Cerebellar nuclear complex (tissue), 1 donor: ENCODE measurements around the gene PES1.
"Not testable (repeated sequence)": the region's sequence is repeated elsewhere in the genome, so short reads cannot be mapped to it uniquely, and the experiment has no call there.

Source experiments
- DNase-seq, 2 experiments: peaks; one replicate each; lab custom pipeline; 2025; lab: John Stamatoyannopoulos, UW

PES1 gene

DNA sequence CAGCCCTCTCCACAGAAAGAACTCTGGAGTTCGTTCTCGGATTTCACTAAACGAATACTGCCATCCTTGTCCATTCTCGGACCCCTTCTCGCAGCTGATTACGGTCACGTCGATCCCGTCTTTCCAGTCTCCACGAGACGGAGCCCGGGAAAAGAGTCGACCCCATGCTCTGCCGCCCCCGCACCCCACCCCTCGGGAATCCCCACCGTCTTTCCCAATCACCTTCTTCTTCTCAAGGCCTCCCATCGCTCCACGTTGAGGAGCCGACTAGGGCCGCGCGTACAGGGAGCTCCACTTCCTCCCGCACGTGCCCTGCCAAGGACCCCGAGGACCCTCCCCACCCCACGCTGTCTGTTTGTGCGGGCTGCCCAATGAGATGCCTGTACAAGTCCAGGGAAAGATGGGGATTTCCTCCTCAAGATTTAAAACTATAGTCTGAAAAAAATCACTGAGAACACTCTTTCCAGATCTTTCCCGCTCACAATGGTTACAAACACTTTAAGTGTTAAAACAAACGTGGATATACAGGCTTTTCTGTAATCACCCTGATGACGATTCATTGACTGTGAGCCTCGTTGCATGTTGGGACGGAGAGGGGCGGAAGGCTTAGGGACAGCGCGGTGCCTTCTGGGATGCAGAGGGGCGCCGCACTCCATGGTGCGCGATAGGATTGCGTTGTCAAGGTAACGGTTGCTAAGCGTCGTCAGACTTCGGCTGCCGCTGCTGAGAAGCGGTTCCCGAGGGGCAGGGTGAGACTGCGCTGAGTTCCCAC lies at the start of gene PES1:
PES1 (minus strand) TSS at position 323 of the 772 bp plus-strand sequence; CDS start at position 246, 77 bp downstream.
- DNase-seq = peak; percentile 56 to 92

DNA sequence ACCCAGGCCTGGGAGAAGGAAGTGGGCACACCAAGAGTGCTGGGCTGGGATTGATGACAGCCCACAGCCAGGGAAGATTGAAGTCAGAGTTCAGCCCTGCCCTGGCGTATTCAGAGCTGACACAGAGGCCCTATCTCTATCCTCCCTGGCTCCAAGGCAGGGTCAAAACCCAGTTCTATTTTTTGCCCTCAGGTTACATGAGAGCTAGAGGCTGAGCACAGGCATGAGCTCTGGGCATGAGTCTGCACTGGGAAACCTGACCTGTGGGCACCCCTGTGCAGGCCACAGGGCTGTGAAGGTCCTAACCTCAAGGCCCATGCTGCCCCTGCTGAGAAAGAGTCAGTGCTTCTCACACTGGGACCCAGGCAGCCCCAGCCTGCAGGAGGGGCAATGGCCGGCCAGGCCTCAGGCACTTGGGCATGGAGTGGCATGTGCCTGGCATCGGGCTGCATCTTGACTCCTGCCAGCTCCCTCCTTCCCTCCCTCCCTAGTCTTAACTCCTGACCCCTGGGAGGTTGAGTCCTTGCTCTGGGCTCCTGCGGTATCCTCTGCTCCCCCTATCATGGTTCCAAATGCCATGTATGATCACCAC lies 49.2 kb upstream of the PES1 start:
- DNase-seq = no peak

DNA sequence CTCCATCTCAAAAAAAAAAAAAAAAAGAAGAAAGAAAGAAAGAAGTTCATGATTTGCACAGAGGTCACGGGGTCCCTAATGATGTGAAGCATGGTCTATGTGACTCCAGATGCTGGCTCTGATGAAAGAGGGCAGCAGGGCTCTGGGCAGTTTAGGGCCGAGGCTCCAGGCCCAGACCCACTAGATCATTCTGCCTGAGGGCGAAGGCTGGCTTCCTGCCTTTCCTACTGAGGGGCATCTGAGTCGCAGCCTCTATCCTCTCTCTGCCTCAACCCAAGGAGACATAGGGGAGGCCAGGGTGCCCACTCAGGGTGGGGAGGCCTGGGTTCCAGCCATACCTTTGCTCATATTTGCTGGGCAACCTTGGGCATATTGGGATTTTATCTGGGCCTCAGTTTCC lies 48.7 kb upstream of the PES1 start:
- DNase-seq = no peak

DNA sequence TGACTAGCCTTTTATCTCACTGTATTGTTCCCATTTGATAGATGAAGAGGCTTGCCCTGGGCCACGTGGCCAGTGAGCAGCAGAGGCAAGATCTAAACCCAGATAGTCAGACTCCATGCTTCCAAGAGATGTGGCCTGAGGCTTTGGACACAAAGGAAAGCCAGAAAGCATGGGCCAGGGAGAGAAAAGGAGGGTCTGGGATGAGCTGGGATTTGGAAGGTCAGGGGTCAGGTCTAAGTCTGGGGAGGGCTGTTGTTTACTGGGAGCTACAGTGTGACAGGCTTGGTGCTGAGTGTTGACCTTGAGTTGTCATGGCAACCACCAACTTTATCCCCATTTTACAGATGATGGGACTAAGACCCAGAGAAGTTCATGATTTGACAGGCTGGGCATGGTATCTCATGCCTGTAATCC lies 46.0 kb upstream of the PES1 start:
- no peak for DNase-seq

DNA sequence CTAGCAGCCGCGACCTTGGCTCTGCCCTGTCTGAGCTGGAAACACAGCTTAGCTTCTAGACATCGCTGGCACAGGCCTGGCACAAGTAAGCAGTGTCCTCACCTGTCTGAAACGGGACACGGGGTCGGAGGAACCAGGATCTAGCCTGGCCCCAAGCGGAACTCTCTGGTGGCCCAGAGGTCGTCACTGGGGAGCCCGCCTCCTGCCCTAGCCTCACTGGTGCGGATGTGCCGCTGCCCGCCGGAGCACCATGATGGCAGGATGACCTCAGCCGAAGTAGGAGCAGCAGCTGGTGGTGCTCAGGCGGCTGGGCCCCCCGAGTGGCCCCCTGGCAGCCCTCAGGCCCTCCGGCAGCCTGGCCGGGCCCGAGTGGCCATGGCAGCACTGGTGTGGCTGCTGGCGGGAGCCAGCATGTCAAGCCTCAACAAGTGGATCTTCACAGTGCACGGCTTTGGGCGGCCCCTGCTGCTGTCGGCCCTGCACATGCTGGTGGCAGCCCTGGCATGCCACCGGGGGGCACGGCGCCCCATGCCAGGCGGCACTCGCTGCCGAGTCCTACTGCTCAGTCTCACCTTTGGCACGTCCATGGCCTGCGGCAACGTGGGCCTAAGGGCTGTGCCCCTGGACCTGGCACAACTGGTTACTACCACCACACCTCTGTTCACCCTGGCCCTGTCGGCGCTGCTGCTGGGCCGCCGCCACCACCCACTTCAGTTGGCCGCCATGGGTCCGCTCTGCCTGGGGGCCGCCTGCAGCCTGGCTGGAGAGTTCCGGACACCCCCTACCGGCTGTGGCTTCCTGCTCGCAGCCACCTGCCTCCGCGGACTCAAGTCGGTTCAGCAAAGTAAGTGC lies 44.7 kb upstream of the PES1 start:
- no peak for DNase-seq

DNA sequence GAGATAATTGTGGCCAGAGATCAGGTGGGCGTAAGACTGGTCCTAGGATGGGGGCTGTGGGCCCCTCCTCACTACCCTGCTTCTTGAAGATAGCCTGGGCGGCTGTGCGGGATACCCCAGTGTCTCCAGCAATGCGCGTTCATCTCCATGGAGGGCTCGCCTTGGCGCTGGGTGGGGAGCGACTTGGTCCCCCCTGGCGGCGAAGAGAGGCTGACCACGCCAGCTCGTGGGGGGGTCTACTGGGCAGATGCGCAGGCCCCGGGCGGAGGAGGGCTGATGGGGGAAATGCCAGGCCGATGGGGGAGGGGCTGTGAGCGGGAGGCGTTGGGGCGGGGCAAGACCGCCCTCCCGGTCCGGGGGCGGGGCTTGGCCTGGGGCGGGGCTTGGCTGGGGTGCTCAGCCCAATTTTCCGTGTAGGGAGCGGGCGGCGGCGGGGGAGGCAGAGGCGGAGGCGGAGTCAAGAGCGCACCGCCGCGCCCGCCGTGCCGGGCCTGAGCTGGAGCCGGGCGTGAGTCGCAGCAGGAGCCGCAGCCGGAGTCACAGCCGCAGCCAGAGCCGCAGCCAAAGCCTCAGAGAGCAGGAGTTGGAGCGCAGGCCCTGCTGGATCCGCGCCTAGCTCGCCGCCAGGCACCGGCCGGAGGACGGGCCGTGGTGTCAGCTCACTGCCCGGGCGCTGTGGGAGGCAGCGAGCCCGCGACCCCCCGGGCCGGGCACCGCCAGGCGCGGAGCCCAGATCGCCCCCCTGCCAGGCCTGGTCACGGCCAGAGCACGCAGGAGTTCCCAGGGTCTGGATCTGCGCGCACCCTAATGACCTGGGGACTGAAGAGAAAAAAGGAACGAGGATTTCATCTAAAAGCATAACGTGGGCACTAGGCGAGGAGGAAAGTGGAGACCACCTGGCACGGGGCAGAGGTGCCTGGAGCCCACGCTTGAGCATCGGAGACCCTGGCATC lies 43.8 kb upstream of the PES1 start, which contains the start of gene SLC35E4:
SLC35E4 (plus strand) TSS at position 509 of the 953 bp plus-strand sequence. CDS start 670 bp downstream, outside the sequence.
- DNase-seq = peak; percentile 13 to 54

DNA sequence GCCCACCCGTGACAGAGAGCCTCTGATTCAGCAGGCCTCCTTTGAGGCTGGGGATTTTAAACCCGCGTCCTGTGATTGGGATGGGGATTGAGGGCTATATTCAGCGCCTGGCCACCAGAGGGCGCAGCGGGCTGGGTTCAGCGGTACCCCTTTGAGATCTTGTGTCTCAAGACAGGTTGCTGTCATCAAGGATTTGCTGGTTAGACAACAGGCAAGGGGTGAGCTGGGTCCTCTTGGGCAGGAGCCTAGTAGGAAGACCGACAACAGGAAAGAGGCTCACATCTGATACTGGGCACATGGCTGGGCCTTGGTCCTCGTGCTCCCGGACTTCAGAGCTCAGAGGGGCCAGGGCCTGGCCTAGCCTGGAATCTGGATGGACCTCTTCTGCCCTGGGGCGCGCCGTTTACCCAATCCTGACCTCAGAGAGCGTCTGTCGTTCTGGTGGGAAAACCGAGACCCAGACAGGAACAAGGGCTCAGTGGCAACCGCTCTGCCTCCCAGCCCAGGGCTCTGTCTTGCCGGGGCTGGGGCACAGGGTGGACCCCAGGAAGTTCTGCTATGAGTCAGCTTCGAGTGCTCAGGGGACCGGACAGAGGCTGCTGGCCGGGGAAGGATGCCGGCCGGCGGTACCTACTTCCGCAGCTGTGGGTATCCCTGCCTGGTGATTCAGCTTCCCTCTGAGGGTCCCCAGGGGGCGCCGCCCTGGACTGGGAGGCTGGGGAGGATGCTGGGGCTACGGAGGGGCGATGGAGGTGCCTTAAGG lies 42.9 kb upstream of the PES1 start:
- DNase-seq = peak; percentile 39 to 75

DNA sequence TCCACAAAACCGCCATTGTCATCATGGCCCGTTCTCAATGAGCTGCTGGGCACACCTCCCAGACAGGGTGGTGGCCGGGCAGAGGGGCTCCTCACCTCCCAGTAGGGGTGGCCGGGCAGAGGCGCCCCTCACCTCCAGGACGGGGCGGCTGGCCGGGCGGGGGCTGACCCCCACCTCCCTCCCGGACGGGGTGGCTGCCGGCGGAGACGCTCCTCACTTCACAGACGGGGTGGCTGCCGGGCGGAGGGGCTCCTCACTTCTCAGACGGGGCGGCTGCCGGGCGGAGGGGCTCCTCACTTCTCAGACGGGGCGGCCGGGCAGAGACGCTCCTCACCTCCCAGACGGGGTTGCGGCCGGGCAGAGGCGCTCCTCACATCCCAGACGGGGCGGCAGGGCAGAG lies 39.8 kb upstream of the PES1 start:
- DNase-seq = not testable (repeated sequence)

DNA sequence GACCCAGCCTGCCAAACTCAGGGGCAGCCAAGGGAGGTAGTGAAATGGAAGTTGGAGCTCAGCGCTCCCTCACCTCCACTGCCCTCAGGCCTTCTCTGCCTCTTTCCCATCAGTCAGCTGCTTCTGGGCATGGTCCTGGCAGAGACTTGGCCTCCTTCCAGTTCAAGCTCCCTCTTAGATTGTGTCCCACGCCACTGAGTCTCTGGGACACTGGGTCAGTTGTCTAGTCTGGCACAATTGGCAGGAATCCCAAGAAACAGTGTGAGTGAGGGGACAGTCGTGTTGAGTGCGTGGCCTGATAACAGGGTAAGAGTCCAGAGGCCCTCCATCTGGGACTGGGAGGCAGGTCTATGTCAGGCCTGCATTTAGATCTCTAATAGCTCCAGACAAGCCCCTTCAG lies 36.8 kb upstream of the PES1 start:
- no peak for DNase-seq

DNA sequence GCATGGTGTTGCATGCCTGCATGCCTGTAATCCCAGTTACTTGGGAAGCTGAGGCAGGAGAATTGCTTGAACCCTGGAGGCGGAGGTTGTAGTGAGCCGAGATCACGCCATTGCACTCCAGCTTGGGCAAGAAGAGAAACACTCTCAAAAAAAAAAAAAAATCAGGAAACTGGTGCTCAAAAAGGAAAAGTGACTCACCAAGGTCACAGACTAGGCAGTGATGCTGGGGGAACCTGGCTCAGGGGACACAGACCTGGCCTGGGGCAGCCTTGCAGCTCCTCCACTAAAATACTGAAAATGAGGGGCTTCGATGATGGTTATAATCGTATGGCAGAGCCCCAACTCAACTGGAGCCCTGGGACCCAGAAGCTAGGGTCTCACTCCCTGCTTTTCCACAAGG lies 35.8 kb upstream of the PES1 start:
- no peak for DNase-seq

DNA sequence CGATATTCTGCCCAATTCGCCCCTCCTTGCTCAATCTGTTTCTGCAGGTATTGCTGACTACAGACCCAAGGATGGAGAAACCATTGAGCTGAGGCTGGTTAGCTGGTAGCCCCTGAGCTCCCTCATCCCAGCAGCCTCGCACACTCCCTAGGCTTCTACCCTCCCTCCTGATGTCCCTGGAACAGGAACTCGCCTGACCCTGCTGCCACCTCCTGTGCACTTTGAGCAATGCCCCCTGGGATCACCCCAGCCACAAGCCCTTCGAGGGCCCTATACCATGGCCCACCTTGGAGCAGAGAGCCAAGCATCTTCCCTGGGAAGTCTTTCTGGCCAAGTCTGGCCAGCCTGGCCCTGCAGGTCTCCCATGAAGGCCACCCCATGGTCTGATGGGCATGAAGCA lies 34.7 kb upstream of the PES1 start:
- DNase-seq = no peak

DNA sequence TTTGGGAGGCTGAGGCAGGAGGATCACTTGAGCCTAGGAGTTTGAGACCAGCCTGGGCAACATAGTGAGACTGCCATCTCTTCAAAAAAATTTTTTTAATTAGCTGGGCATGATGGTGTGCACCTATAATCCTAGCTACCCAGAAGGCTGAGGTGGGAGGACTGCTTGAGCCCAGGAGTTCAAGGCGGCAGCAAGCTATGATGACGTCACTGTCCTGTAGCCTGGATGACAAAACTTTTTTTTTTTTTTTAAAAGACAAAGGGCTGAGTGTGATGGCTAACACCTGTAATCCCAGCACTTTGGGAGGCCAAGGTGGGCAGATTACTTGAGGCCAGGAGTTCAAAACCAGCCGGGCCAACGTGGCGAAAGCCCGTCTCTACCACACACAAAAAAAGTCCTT lies 28.2 kb upstream of the PES1 start:
- not testable (repeated sequence) for DNase-seq

DNA sequence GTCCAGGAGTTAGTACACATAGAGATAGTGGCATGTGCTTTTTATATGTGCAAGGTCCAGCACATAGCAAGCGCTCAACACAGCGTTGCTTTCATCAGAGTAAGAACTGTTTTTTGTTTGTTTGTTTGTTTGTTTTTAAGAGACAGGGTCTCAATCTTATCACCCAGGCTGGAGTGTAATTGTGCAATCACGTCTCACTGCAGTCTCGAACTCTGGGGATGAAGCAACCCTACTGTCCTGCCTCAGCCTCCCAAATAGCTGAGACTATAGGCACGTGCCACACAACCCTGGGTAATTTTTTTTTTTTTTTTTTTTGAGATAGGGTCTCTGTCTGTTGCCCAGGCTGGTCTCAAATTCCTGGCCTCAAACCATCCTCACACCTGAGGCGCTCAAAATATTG lies 26.1 kb upstream of the PES1 start:
- DNase-seq = no peak

DNA sequence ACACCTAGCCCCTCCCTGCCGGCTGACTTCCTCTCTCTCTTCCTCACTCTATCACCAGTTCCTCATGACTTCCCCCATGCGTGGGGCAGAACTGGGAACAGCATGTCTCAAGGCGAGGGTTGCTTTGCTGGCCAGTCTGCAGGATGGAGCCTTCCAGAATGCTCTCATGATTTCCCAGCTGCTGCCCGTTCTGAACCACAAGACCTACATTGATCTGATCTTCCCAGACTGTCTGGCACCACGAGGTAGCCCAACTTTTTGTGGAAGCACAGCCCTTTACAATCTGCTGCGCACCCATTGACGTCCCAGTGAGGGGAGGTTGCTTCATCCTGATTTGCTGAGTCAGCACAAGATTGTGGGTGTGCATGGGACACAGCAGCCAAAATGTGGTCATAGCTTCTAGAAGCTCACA lies 23.8 kb upstream of the PES1 start:
- DNase-seq = no peak

DNA sequence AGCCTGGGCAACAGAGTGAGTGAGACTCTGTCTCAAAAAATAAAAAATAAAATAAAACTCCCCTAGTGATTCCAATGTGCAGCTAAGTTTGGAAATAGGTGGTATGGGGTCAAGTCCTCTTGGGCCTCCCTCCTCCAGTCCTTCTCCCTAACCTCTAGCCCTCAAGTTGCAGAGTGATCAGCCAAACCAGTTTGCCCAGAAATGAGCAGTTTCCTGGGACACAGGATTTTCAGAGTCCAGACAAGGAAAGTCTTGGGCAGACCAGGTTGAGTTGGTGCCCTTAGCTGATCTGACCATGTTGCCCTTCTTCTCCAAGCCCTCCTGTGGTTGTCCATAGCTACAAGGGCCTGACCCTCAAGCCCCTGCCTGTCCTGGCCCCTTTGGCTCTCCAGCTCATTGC lies 23.2 kb upstream of the PES1 start:
- no peak for DNase-seq

DNA sequence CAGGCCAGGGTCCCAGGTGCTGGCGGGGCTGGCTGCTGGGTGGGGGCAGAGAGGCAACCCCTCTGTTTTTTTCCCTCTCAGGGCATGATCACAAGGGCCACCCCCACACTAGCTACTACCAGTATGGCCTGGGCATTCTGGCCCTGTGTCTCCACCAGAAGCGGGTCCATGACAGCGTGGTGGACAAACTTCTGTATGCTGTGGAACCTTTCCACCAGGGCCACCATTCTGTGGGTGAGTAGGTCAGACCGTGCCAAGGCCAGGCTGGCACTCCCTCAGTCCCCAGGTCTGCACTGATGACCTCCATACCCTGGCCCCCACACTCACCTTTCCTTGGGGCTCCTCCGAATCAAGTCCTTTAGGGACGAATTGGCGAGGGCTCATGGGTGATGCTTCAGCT lies 22.6 kb upstream of the PES1 start:
- DNase-seq = no peak

DNA sequence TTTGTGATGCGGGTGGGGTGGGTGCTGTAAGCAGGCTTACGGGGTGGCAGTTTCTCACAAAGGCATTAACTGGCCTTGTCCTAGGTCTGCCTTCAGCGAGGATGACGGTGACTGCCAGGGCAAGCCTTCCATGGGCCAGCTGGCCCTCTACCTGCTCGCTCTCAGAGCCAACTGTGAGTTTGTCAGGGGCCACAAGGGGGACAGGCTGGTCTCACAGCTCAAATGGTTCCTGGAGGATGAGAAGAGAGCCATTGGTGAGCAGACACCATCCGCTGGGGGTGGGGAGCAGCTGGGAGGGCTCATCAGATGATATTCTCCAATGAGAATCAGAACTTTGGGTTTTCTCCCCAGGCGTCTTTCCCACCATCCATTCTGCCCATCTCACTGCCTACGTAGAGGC lies 21.1 kb upstream of the PES1 start:
- no peak for DNase-seq

DNA sequence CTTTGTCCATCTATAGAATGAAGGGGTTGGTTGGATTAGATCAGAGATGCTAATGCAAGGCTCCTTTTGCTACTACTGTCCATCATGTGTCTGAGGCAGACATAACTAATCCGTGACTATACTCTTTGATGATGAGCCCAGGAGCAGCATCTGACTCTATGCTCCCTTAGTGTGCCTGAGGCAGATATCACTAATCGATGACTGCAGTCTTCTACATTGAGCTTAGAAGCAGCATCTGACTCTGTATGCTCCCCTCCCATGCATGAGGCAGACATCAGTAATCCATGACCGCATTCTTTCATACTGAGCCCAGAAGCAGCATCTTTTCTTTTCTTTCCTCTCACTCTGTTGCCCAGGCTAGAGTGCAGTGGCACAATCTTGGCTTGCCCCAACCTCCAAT lies 19.5 kb upstream of the PES1 start:
- DNase-seq = no peak

DNA sequence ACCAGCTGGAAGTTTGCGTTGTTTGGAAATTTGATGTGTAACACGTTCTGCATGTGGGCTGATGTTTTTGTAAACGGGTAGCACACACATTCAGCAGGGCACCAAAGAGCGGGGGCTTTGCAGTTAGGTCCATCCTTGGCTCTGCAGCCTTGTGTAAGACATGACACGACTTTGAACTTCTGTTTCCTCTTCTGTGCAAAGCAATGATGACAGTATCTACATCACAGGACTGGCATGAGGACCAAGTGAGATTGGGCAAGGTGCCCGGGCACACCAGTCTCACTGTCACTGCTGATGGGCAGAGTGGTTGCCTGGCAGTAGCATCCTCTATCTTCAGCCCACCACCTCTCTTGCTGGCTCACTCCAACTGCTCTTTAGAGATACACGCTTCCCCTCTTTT lies 18.6 kb upstream of the PES1 start:
- DNase-seq = no peak

DNA sequence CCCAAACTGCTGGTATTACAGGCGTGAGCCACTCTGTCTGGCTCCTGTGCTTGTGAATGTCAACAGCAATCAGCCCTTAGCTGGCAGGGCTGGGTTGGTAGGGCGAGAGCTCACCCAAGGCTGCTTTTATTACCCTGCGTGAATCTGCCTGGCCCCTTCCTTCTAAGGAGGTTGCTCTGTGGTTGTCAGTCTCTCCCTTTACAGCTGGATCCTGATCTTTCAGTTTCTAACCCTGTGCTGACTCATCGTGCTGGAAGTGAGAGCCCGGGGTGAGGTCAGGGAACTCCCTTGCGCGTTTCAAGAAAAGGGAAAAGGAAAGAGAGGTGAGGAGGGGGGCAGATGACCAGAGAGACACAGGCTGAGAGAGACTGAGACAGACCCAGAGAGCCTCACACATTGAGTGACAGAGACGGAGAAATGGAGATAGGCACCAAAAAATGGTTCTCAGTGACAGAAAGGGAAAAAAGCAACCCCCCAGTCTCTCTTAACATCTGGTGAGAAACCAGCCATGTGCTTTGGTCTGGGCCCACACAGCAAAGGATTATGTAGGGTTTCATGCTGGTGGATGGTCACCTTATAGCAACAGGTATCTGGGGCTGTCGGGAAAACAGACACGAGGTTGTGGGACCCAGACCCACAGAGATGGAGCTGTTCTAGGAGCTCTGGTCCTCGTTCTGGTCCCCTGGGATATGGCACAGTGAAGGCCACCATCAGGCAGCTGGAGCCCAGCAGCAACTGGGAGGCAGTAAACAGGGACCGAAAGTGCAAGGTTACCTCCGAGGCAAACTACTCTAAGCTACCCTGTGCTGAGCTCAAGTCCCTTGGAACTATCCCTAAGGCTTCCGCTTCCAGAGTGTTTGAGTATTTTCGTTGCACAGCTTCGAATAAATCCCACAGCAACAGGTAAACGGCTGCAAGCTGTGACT lies 17.8 kb upstream of the PES1 start:
- no peak for DNase-seq
